H1 (cell line): ENCODE measurements around the gene CIDEA. TPM values are rescaled to one million over a fixed set of nuclear protein-coding genes. Genes with fewer than 3 reads are reported as not detected.

Experiments used
- ASH2L ChIP-seq: fragments of 200-600, 300-600 bp; sonication (generic); IDR thresholded peaks from one replicate; pipeline ENCODE4 v1.7.1; 2017; ENCODE audit warnings: low read length
- CBX8 ChIP-seq: fragments of 300-800, 300-1000 bp; sonication (generic); IDR thresholded peaks from 2 replicates; pipeline ENCODE4 v1.7.1; 2016; ENCODE audit warnings: low read depth, low read length, borderline replicate concordance
- CHD2 ChIP-seq: IDR thresholded peaks from 2 replicates; pipeline ENCODE4 v1.6.1; 2012; ENCODE audit warnings: low read length, improper control_type of control experiment
- E2F6 ChIP-seq: IDR thresholded peaks from 2 replicates; pipeline ENCODE4 v1.6.1; 2012; ENCODE audit warnings: inconsistent platforms
- GABPA ChIP-seq: IDR thresholded peaks from 2 replicates; pipeline ENCODE4 v1.6.1; 2011; ENCODE audit warnings: mild to moderate bottlenecking, low read length, moderate library complexity, borderline replicate concordance; ENCODE audit not compliant: insufficient read depth
- JUN ChIP-seq: IDR thresholded peaks from 2 replicates; pipeline ENCODE4 v1.6.1; 2011; ENCODE audit warnings: low read depth, mild to moderate bottlenecking, improper control_type of control experiment, low read length
- KDM1A ChIP-seq: fragments of 200-600, 300-600 bp; sonication (generic); IDR thresholded peaks from 2 replicates; pipeline ENCODE4 v1.7.1; 2016; ENCODE audit warnings: mild to moderate bottlenecking, low read length, borderline replicate concordance
- MAX ChIP-seq: IDR thresholded peaks from 2 replicates; pipeline ENCODE4 v1.6.1; 2012; ENCODE audit warnings: inconsistent platforms
- RAD21 ChIP-seq, 2 experiments: IDR thresholded peaks in 1 of 2; conservative IDR thresholded peaks in 1 of 2; 2 replicates each; pipeline ENCODE4 v1.6.1; 2011; ENCODE audit warnings: low read depth in 2 of 2, low read length in 2 of 2, improper control_type of control experiment in 1 of 2, inconsistent platforms in 1 of 2, mild to moderate bottlenecking in 1 of 2, moderate library complexity in 1 of 2
- TAF7 ChIP-seq: optimal IDR thresholded peaks from 2 replicates; pipeline ENCODE3; 2011; ENCODE audit warnings: low read depth, mild to moderate bottlenecking, inconsistent platforms, low read length, moderate library complexity, borderline replicate concordance
- TBP ChIP-seq: IDR thresholded peaks from 2 replicates; pipeline ENCODE4 v1.6.1; 2011; ENCODE audit warnings: low read depth, low read length, improper control_type of control experiment
- TCF12 ChIP-seq: IDR thresholded peaks from 2 replicates; pipeline ENCODE4 v1.6.1; 2011; ENCODE audit warnings: low read depth, mild to moderate bottlenecking, low read length
- polyA plus RNA-seq, 7 experiments: library from polyadenylated mRNA; depleted of rRNA in 3 of 7; stranded (reverse) in 5 of 7; unstranded in 2 of 7; fragments of >200 nt in 5 of 7; fragments of 200-250 nt in 2 of 7; gene quantifications; 1 replicate in 5 of 7; 2 replicates in 1 of 7; 4 replicates in 1 of 7; pipeline versions ENCODE4 v1.2.1 to v1.2.3, GENCODE V29; 2011 to 2013; ENCODE audit warnings: missing spikeins in 2 of 7, mixed read lengths in 2 of 7
- total RNA-seq: library from RNA; stranded (reverse); fragmentation: NEBNext Ultra II Directional; extraction: Animal tissue kit (Norgen Biotek cat#: 25700); gene quantifications from 2 replicates; pipeline ENCODE4 v1.2.1, GENCODE V29; 2021

The CIDEA gene
- total and polyA plus RNA-seq, 2 of the 8 experiments (the other 6 are each of a cell fraction or from before 2014, with no cell fraction given), result not detected

GRCh38 chr18:12271376-12272235 is 17.4 kb downstream of the CIDEA start (continued):
- TF ChIP-seq TBP (no peak), KDM1A (no peak), TAF7 (peak; percentile 50), TCF12 (0 out of 2 replicates have a peak, but pooled peaks have one; percentile 45), MAX (peak; percentile 44; the same call in 1 of the 2 replicates), CHD2 (0 out of 2 replicates have a peak, but pooled peaks have one; percentile 32), RAD21 (IDR thresholded peaks at IDR 0.05 in 1 of 2, conservative IDR thresholded peaks at IDR 0.05 in 1 of 2; ENCODE audit: low read depth in 2 of 2, low read length in 2 of 2) (peak; percentile 17 to 23; a peak in 2 of 4 replicates), ASH2L (peak; percentile 60), E2F6 (peak; percentile 45; the same call in 1 of the 2 replicates), CBX8 (no peak), JUN (no peak), GABPA (no peak)
